ENCODE results near the gene RFPL2. TPM values are rescaled to one million over a fixed set of nuclear protein-coding genes. Genes with fewer than 3 reads are reported as not detected.
A peak's percentile ranks its signal among the peaks of the same experiment; 100 is the strongest.

Gene RFPL2
- total RNA-seq, 1 experiment from 2014 or later, result not detected

DNA sequence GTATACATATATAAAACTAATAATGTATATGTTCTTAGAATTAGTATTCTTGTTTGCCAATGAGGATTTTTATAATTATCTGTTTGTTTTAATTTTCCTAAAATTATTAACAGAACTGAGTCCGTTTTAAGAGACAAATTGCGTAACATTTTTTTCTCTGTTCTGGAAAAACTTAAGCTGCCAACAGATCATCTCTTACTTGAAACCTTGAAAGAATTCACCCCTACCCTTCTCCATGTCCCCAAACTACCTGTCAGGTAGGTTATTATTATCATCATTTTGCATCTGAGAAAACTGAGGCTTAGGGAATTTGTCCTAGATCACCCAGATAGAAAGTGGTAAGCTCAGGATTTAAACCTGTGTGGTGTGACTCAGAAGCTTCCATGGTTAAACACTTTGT lies 35.6 kb upstream of the RFPL2 start:
- Mint-ChIP-seq H3K9me3 (ENCODE audit: unreplicated experiment) (no peaks in the 10 kb centered on the region), H3K27me3 (ENCODE audit: insufficient read depth, unreplicated experiment) (no peaks in the 10 kb centered on the region), H3K4me1 (ENCODE audit: low read depth, unreplicated experiment) (peaks cover 8% of the 10 kb centered on the region), H3K4me3 (ENCODE audit: unreplicated experiment) (no peak overlapping the region), H3K27ac (ENCODE audit: unreplicated experiment) (no peak overlapping the region), H3K36me3 (ENCODE audit: insufficient read depth, unreplicated experiment) (no peaks in the 10 kb centered on the region)
- no peaks in the 10 kb centered on the region for H3K9me3 ChIP-seq
- TF ChIP-seq, protein P1, sequence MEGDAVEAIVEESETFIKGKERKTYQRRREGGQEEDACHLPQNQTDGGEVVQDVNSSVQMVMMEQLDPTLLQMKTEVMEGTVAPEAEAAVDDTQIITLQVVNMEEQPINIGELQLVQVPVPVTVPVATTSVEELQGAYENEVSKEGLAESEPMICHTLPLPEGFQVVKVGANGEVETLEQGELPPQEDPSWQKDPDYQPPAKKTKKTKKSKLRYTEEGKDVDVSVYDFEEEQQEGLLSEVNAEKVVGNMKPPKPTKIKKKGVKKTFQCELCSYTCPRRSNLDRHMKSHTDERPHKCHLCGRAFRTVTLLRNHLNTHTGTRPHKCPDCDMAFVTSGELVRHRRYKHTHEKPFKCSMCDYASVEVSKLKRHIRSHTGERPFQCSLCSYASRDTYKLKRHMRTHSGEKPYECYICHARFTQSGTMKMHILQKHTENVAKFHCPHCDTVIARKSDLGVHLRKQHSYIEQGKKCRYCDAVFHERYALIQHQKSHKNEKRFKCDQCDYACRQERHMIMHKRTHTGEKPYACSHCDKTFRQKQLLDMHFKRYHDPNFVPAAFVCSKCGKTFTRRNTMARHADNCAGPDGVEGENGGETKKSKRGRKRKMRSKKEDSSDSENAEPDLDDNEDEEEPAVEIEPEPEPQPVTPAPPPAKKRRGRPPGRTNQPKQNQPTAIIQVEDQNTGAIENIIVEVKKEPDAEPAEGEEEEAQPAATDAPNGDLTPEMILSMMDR (IDR thresholded peaks at IDR 0.05; ENCODE audit: insufficient read depth in 1 of 2, low read depth in 1 of 2, low read length in 1 of 2, severe bottlenecking in 1 of 2, unreplicated experiment in 1 of 2), result no peak
- peaks cover 15% of the 10 kb centered on the region; the same call in 1 of the 2 replicates for H3K4me1 ChIP-seq
- no peak overlapping the region for H3K4me3 ChIP-seq (ENCODE audit: low read depth, low read length)
- CTCF ChIA-PET, result interaction anchor here (1.4 kb wide), 1 partner anchor 25 kb away, joined by 4 read pairs; no protein-coding TSS in a partner anchor
- no peaks in the 10 kb centered on the region for H3K36me3 ChIP-seq (ENCODE audit: control insufficient read depth, insufficient read depth, low read length)
- BruUV-seq (replicated peaks), result no TSS peak
- no peaks in the 10 kb centered on the region for H3K27me3 ChIP-seq (replicated peaks; ENCODE audit: control insufficient read depth, insufficient read depth, low read length)
- intact Hi-C loops (cut with micrococcal nuclease; ENCODE audit: unreplicated experiment), result no loop called here
- no peak for DNase-seq
- POLR2A ChIA-PET, result no interaction called here

GRCh38 chr22:32237906-32238305 lies 33.0 kb upstream of the RFPL2 start:
- TF ChIP-seq, protein P1 (IDR thresholded peaks at IDR 0.05; ENCODE audit: insufficient read depth in 1 of 2, low read depth in 1 of 2, low read length in 1 of 2, severe bottlenecking in 1 of 2, unreplicated experiment in 1 of 2), result no peak
- no peak overlapping the region for H3K27ac Mint-ChIP-seq (ENCODE audit: unreplicated experiment)
- no peaks in the 10 kb centered on the region for H3K9me3 Mint-ChIP-seq (ENCODE audit: unreplicated experiment)
- peaks cover 5% of the 10 kb centered on the region for H3K27me3 Mint-ChIP-seq (ENCODE audit: insufficient read depth, unreplicated experiment)
- H3K4me3 Mint-ChIP-seq (ENCODE audit: unreplicated experiment), result no peak overlapping the region
- Histone ChIP-seq H3K4me3 (ENCODE audit: low read depth, low read length) (no peak overlapping the region), H3K9me3 (no peaks in the 10 kb centered on the region), H3K27me3 (replicated peaks; ENCODE audit: control insufficient read depth, insufficient read depth, low read length) (no peaks in the 10 kb centered on the region), H3K4me1 (peaks cover 7% of the 10 kb centered on the region; the same call in 1 of the 2 replicates), H3K36me3 (ENCODE audit: control insufficient read depth, insufficient read depth, low read length) (no peaks in the 10 kb centered on the region)
- intact Hi-C loops (cut with micrococcal nuclease; ENCODE audit: unreplicated experiment), result no loop called here
- CTCF ChIA-PET, result no interaction called here
- POLR2A ChIA-PET, result no interaction called here
- peak in 1 of 2 experiments; percentile 8 for DNase-seq
- BruUV-seq (replicated peaks), result no TSS peak
- peaks cover 8% of the 10 kb centered on the region for H3K4me1 Mint-ChIP-seq (ENCODE audit: low read depth, unreplicated experiment)
- no peaks in the 10 kb centered on the region for H3K36me3 Mint-ChIP-seq (ENCODE audit: insufficient read depth, unreplicated experiment)

GRCh38 chr22:32236970-32237369 lies 32.1 kb upstream of the RFPL2 start:
- DNase-seq, result no peak
- intact Hi-C loops (cut with micrococcal nuclease; ENCODE audit: unreplicated experiment), result no loop called here
- Mint-ChIP-seq H3K9me3 (ENCODE audit: unreplicated experiment) (no peaks in the 10 kb centered on the region), H3K27me3 (ENCODE audit: insufficient read depth, unreplicated experiment) (peaks cover 6% of the 10 kb centered on the region), H3K27ac (ENCODE audit: unreplicated experiment) (no peak overlapping the region), H3K4me3 (ENCODE audit: unreplicated experiment) (no peak overlapping the region), H3K4me1 (ENCODE audit: low read depth, unreplicated experiment) (peaks cover 8% of the 10 kb centered on the region), H3K36me3 (ENCODE audit: insufficient read depth, unreplicated experiment) (no peaks in the 10 kb centered on the region)
- Histone ChIP-seq H3K4me1 (peaks cover 7% of the 10 kb centered on the region; the same call in 1 of the 2 replicates), H3K9me3 (no peaks in the 10 kb centered on the region), H3K4me3 (ENCODE audit: low read depth, low read length) (no peak overlapping the region), H3K36me3 (ENCODE audit: control insufficient read depth, insufficient read depth, low read length) (no peaks in the 10 kb centered on the region), H3K27me3 (replicated peaks; ENCODE audit: control insufficient read depth, insufficient read depth, low read length) (no peaks in the 10 kb centered on the region)
- CTCF ChIA-PET, result no interaction called here
- POLR2A ChIA-PET, result no interaction called here
- no TSS peak for BruUV-seq (replicated peaks)
- TF ChIP-seq, protein P1 (IDR thresholded peaks at IDR 0.05; ENCODE audit: insufficient read depth in 1 of 2, low read depth in 1 of 2, low read length in 1 of 2, severe bottlenecking in 1 of 2, unreplicated experiment in 1 of 2), result no peak
